ENCODE results near the gene IRX4. TPM values are rescaled to one million over a fixed set of nuclear protein-coding genes. Genes with fewer than 3 reads are reported as not detected.

The IRX4 gene
- polyA plus RNA-seq, 2 donors, result 9.3 to 15.6 TPM

GRCh38 chr5:1925111-1926070 lies 42.7 kb upstream of the IRX4 start:
- Histone ChIP-seq H3K27ac (ENCODE audit: low read depth in 2 of 2, low read length in 1 of 2) (no peak overlapping the region), H3K36me3 (ENCODE audit: control insufficient read depth in 2 of 2, insufficient read depth in 2 of 2, low read length in 1 of 2) (peaks cover 0 to 3% of the 10 kb centered on the region in 2 donors), H3K4me1 (ENCODE audit: control insufficient read depth in 2 of 2, insufficient read depth in 2 of 2, low read length in 1 of 2) (peaks cover 3 to 10% of the 10 kb centered on the region in 2 donors), H3K4me3 (ENCODE audit: low read depth in 1 of 2, low read length in 2 of 2) (no peak overlapping the region), H3K9me3 (ENCODE audit: control insufficient read depth in 2 of 2, insufficient read depth in 1 of 2, low read depth in 1 of 2, low read length in 1 of 2) (peaks cover 0 to 5% of the 10 kb centered on the region in 2 donors), H3K27me3 (ENCODE audit: control insufficient read depth in 1 of 2, insufficient read depth in 2 of 2, low read length in 2 of 2) (peaks cover 0 to 3% of the 10 kb centered on the region in 2 donors)
- WGBS, 2 donors, result 74 to 79% methylated on average over 25 of the region's 25 CpGs

- Histone ChIP-seq H3K27ac (ENCODE audit: low read depth in 2 of 2, low read length in 1 of 2) (no peak overlapping the region), H3K4me1 (ENCODE audit: control insufficient read depth in 2 of 2, insufficient read depth in 2 of 2, low read length in 1 of 2) (no peaks in the 10 kb centered on the region), H3K9me3 (ENCODE audit: control insufficient read depth in 2 of 2, insufficient read depth in 1 of 2, low read depth in 1 of 2, low read length in 1 of 2) (peaks cover 0 to 2% of the 10 kb centered on the region in 2 donors), H3K4me3 (ENCODE audit: low read depth in 1 of 2, low read length in 2 of 2) (no peak overlapping the region), H3K27me3 (ENCODE audit: control insufficient read depth in 1 of 2, insufficient read depth in 2 of 2, low read length in 2 of 2) (peaks cover 0 to 3% of the 10 kb centered on the region in 2 donors), H3K36me3 (ENCODE audit: control insufficient read depth in 2 of 2, insufficient read depth in 2 of 2, low read length in 1 of 2) (no peaks in the 10 kb centered on the region)
- WGBS, 2 donors, result 78% methylated on average over 16 of the region's 16 CpGs
Measured at GRCh38 chr5:1923766-1924165, 41.0 kb upstream of the IRX4 start.

GRCh38 chr5:1923341-1923740 lies 40.6 kb upstream of the IRX4 start:
- H3K9me3 ChIP-seq (ENCODE audit: control insufficient read depth in 2 of 2, insufficient read depth in 1 of 2, low read depth in 1 of 2, low read length in 1 of 2), result peaks cover 0 to 2% of the 10 kb centered on the region in 2 donors
- H3K4me1 ChIP-seq (ENCODE audit: control insufficient read depth in 2 of 2, insufficient read depth in 2 of 2, low read length in 1 of 2), result no peaks in the 10 kb centered on the region
- no peak overlapping the region for H3K27ac ChIP-seq (ENCODE audit: low read depth in 2 of 2, low read length in 1 of 2)
- H3K36me3 ChIP-seq (ENCODE audit: control insufficient read depth in 2 of 2, insufficient read depth in 2 of 2, low read length in 1 of 2), result no peaks in the 10 kb centered on the region
- H3K27me3 ChIP-seq (ENCODE audit: control insufficient read depth in 1 of 2, insufficient read depth in 2 of 2, low read length in 2 of 2), result peaks cover 0 to 3% of the 10 kb centered on the region in 2 donors
- no peak overlapping the region for H3K4me3 ChIP-seq (ENCODE audit: low read depth in 1 of 2, low read length in 2 of 2)
- 86 to 90% methylated on average over 15 of the region's 15 CpGs for WGBS, 2 donors

- Histone ChIP-seq H3K36me3 (ENCODE audit: control insufficient read depth in 2 of 2, insufficient read depth in 2 of 2, low read length in 1 of 2) (no peaks in the 10 kb centered on the region), H3K4me3 (ENCODE audit: low read depth in 1 of 2, low read length in 2 of 2) (no peak overlapping the region), H3K4me1 (ENCODE audit: control insufficient read depth in 2 of 2, insufficient read depth in 2 of 2, low read length in 1 of 2) (no peaks in the 10 kb centered on the region), H3K9me3 (ENCODE audit: control insufficient read depth in 2 of 2, insufficient read depth in 1 of 2, low read depth in 1 of 2, low read length in 1 of 2) (peaks cover 0 to 2% of the 10 kb centered on the region in 2 donors), H3K27me3 (ENCODE audit: control insufficient read depth in 1 of 2, insufficient read depth in 2 of 2, low read length in 2 of 2) (no peaks in the 10 kb centered on the region), H3K27ac (ENCODE audit: low read depth in 2 of 2, low read length in 1 of 2) (no peak overlapping the region)
- 85 to 87% methylated on average over 19 of the region's 19 CpGs for WGBS, 2 donors
Measured at GRCh38 chr5:1921711-1922110, 39.0 kb upstream of the IRX4 start.

- no peaks in the 10 kb centered on the region for H3K27me3 ChIP-seq (ENCODE audit: control insufficient read depth in 1 of 2, insufficient read depth in 2 of 2, low read length in 2 of 2)
- WGBS, 2 donors, result 81% methylated on average over 6 of the region's 6 CpGs
Measured at GRCh38 chr5:1919750-1920149, 37.0 kb upstream of the IRX4 start.

GRCh38 chr5:1919209-1919566 lies 36.5 kb upstream of the IRX4 start:
- no peak overlapping the region for H3K4me3 ChIP-seq (ENCODE audit: low read depth in 1 of 2, low read length in 2 of 2)
- no peaks in the 10 kb centered on the region for H3K36me3 ChIP-seq (ENCODE audit: control insufficient read depth in 2 of 2, insufficient read depth in 2 of 2, low read length in 1 of 2)
- no peaks in the 10 kb centered on the region for H3K4me1 ChIP-seq (ENCODE audit: control insufficient read depth in 2 of 2, insufficient read depth in 2 of 2, low read length in 1 of 2)
- H3K27ac ChIP-seq (ENCODE audit: low read depth in 2 of 2, low read length in 1 of 2), result no peak overlapping the region
- WGBS, 2 donors, result 75 to 77% methylated on average over 9 of the region's 9 CpGs
- H3K27me3 ChIP-seq (ENCODE audit: control insufficient read depth in 1 of 2, insufficient read depth in 2 of 2, low read length in 2 of 2), result no peaks in the 10 kb centered on the region
- H3K9me3 ChIP-seq (ENCODE audit: control insufficient read depth in 2 of 2, insufficient read depth in 1 of 2, low read depth in 1 of 2, low read length in 1 of 2), result peaks cover 0 to 7% of the 10 kb centered on the region in 2 donors

More at GRCh38 chr5:1919750-1920149, 37.0 kb upstream of the IRX4 start:
- no peaks in the 10 kb centered on the region for H3K4me1 ChIP-seq (ENCODE audit: control insufficient read depth in 2 of 2, insufficient read depth in 2 of 2, low read length in 1 of 2)
- H3K36me3 ChIP-seq (ENCODE audit: control insufficient read depth in 2 of 2, insufficient read depth in 2 of 2, low read length in 1 of 2), result no peaks in the 10 kb centered on the region
- H3K4me3 ChIP-seq (ENCODE audit: low read depth in 1 of 2, low read length in 2 of 2), result no peak overlapping the region
- peaks cover 0 to 3% of the 10 kb centered on the region in 2 donors for H3K9me3 ChIP-seq (ENCODE audit: control insufficient read depth in 2 of 2, insufficient read depth in 1 of 2, low read depth in 1 of 2, low read length in 1 of 2)
- no peak overlapping the region for H3K27ac ChIP-seq (ENCODE audit: low read depth in 2 of 2, low read length in 1 of 2)

- Histone ChIP-seq H3K27me3 (ENCODE audit: control insufficient read depth in 1 of 2, insufficient read depth in 2 of 2, low read length in 2 of 2) (no peaks in the 10 kb centered on the region), H3K4me1 (ENCODE audit: control insufficient read depth in 2 of 2, insufficient read depth in 2 of 2, low read length in 1 of 2) (no peaks in the 10 kb centered on the region), H3K9me3 (ENCODE audit: control insufficient read depth in 2 of 2, insufficient read depth in 1 of 2, low read depth in 1 of 2, low read length in 1 of 2) (peaks cover 0 to 7% of the 10 kb centered on the region in 2 donors), H3K4me3 (ENCODE audit: low read depth in 1 of 2, low read length in 2 of 2) (no peak overlapping the region), H3K36me3 (ENCODE audit: control insufficient read depth in 2 of 2, insufficient read depth in 2 of 2, low read length in 1 of 2) (no peaks in the 10 kb centered on the region), H3K27ac (ENCODE audit: low read depth in 2 of 2, low read length in 1 of 2) (no peak overlapping the region)
- 80 to 84% methylated on average over 18 of the region's 18 CpGs for WGBS, 2 donors
Measured at GRCh38 chr5:1918488-1919208, 35.9 kb upstream of the IRX4 start.

GRCh38 chr5:1917830-1918487 lies 35.2 kb upstream of the IRX4 start:
- no peaks in the 10 kb centered on the region for H3K27me3 ChIP-seq (ENCODE audit: control insufficient read depth in 1 of 2, insufficient read depth in 2 of 2, low read length in 2 of 2)
- no peaks in the 10 kb centered on the region for H3K4me1 ChIP-seq (ENCODE audit: control insufficient read depth in 2 of 2, insufficient read depth in 2 of 2, low read length in 1 of 2)
- peaks cover 0 to 7% of the 10 kb centered on the region in 2 donors for H3K9me3 ChIP-seq (ENCODE audit: control insufficient read depth in 2 of 2, insufficient read depth in 1 of 2, low read depth in 1 of 2, low read length in 1 of 2)
- no peak overlapping the region for H3K4me3 ChIP-seq (ENCODE audit: low read depth in 1 of 2, low read length in 2 of 2)
- H3K27ac ChIP-seq (ENCODE audit: low read depth in 2 of 2, low read length in 1 of 2), result no peak overlapping the region
- no peaks in the 10 kb centered on the region for H3K36me3 ChIP-seq (ENCODE audit: control insufficient read depth in 2 of 2, insufficient read depth in 2 of 2, low read length in 1 of 2)
- 45 to 46% methylated on average over 13 of the region's 13 CpGs for WGBS, 2 donors
